Measurements from ENCODE around the gene ELL2. TPM values are rescaled to one million over a fixed set of nuclear protein-coding genes. Genes with fewer than 3 reads are reported as not detected.
A peak's percentile ranks its signal among the peaks of the same experiment; 100 is the strongest.

ELL2 gene
- total RNA-seq, 1 experiment from 2014 or later: 27.5 TPM

- Mint-ChIP-seq H3K4me3 (no peak overlapping the region), H3K27me3 (ENCODE audit: low read depth) (no peaks in the 10 kb centered on the region), H3K36me3 (ENCODE audit: insufficient read depth in 1 of 3, low read depth in 3 of 3) (peaks cover 0 to 1% (median 0%) of the 10 kb centered on the region in 3 experiments; a peak in 1 of 7 replicates), H3K27ac (peak overlapping the region in 1 of 3 experiments; percentile 73; a peak in 1 of 7 replicates), H3K4me1 (peaks cover 14 to 25% of the 10 kb centered on the region in 2 experiments), H3K9me3 (no peaks in the 10 kb centered on the region)
- H3K79me1 ChIP-seq (ENCODE audit: insufficient read depth, low read depth, low read length, poor library complexity, severe bottlenecking): no peaks in the 10 kb centered on the region
- no peaks in the 10 kb centered on the region for H3K23me2 ChIP-seq (ENCODE audit: insufficient read length, low read depth, low read length, poor library complexity, severe bottlenecking)
- no peak overlapping the region for H3K4ac ChIP-seq (ENCODE audit: low read depth, low read length)
- H3K14ac ChIP-seq (ENCODE audit: insufficient read depth, low read length): no peak overlapping the region
- H3K9ac ChIP-seq (ENCODE audit: extremely low read depth, insufficient read length, low read length): no peak overlapping the region
- no peak overlapping the region for H4K91ac ChIP-seq (ENCODE audit: insufficient read length, low read depth, low read length)
- no CpG with 5 or more reads among the region's 1 CpG for WGBS (ENCODE audit: extremely low coverage, insufficient read length, low lambda C conversion rate)
- no peak overlapping the region for H2BK5ac ChIP-seq (ENCODE audit: insufficient read length, low read length)
- DNase-seq: no peak
- no peak overlapping the region for H3T11ph ChIP-seq (ENCODE audit: low read length)
- no peak overlapping the region for H2BK15ac ChIP-seq (ENCODE audit: low read depth, low read length)
- no peak overlapping the region for H3K18ac ChIP-seq (ENCODE audit: insufficient read length, low read depth, low read length)
- H2BK12ac ChIP-seq (ENCODE audit: insufficient read length, low read depth, low read length): no peak overlapping the region
- H3K56ac ChIP-seq (ENCODE audit: insufficient read length, low read depth, low read length): no peak overlapping the region
- H4K8ac ChIP-seq (replicated peaks; ENCODE audit: insufficient read length, low read depth, low read length): no peak overlapping the region
- no peak overlapping the region for H2BK120ac ChIP-seq (ENCODE audit: low read depth, low read length, poor library complexity, severe bottlenecking)
- no peak overlapping the region for H3K27ac ChIP-seq (ENCODE audit: insufficient read length, low read depth, low read length)
- H4K5ac ChIP-seq (ENCODE audit: insufficient read length, low read depth, low read length): no peak overlapping the region
- no peaks in the 10 kb centered on the region for H3K9me3 ChIP-seq (ENCODE audit: control insufficient read depth, low read depth, low read length)
- no peak overlapping the region for H2AFZ ChIP-seq (ENCODE audit: low read length)
- H2BK20ac ChIP-seq (ENCODE audit: low read depth, low read length, poor library complexity, severe bottlenecking): no peak overlapping the region
- H3K23ac ChIP-seq (ENCODE audit: insufficient read length, low read depth, low read length): no peak overlapping the region
- no peaks in the 10 kb centered on the region for H3K27me3 ChIP-seq (ENCODE audit: insufficient read depth, low read length)
- no peak overlapping the region for H3K4me2 ChIP-seq (ENCODE audit: insufficient read depth, insufficient read length, low read length)
- H2AK5ac ChIP-seq (ENCODE audit: insufficient read length, low read length): no peak overlapping the region
- H4K20me1 ChIP-seq (ENCODE audit: control insufficient read depth, insufficient read depth, insufficient read length): no peaks in the 10 kb centered on the region
- H3K79me2 ChIP-seq (ENCODE audit: insufficient read depth, low read length): no peaks in the 10 kb centered on the region
- H3K4me1 ChIP-seq (ENCODE audit: insufficient read depth, low read length): no peaks in the 10 kb centered on the region; the same call in 1 of the 2 replicates
- TF ChIP-seq, protein P1, sequence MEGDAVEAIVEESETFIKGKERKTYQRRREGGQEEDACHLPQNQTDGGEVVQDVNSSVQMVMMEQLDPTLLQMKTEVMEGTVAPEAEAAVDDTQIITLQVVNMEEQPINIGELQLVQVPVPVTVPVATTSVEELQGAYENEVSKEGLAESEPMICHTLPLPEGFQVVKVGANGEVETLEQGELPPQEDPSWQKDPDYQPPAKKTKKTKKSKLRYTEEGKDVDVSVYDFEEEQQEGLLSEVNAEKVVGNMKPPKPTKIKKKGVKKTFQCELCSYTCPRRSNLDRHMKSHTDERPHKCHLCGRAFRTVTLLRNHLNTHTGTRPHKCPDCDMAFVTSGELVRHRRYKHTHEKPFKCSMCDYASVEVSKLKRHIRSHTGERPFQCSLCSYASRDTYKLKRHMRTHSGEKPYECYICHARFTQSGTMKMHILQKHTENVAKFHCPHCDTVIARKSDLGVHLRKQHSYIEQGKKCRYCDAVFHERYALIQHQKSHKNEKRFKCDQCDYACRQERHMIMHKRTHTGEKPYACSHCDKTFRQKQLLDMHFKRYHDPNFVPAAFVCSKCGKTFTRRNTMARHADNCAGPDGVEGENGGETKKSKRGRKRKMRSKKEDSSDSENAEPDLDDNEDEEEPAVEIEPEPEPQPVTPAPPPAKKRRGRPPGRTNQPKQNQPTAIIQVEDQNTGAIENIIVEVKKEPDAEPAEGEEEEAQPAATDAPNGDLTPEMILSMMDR (conservative IDR thresholded peaks at IDR 0.05): no peak
Measured at GRCh38 chr5:95909738-95910137, 51.9 kb downstream of the ELL2 start.
